ENCODE results near the gene LGALS9C.
"Not testable (repeated sequence)": the region's sequence is repeated elsewhere in the genome, so short reads cannot be mapped to it uniquely, and the experiment has no call there.

The LGALS9C gene

GRCh38 chr17:18476508-18477308 is at the start of gene LGALS9C:
Gene LGALS9C, plus strand, starts transcription at chr17:18476789. Its CDS starts 66 bp downstream, at chr17:18476855.
- DNase-seq (ENCODE audit: low read depth): not testable (repeated sequence)

- not testable (repeated sequence) for DNase-seq (ENCODE audit: low read depth)
These were observed 44.4 kb upstream of the LGALS9C start for GRCh38 chr17:18432206-18432605.

- DNase-seq (ENCODE audit: low read depth): not testable (repeated sequence)
These were observed 37.1 kb upstream of the LGALS9C start for GRCh38 chr17:18439465-18439870.

GRCh38 chr17:18442093-18442492 is 34.5 kb upstream of the LGALS9C start:
- not testable (repeated sequence) for DNase-seq (ENCODE audit: low read depth)

GRCh38 chr17:18442532-18442931 is 34.1 kb upstream of the LGALS9C start:
- DNase-seq (ENCODE audit: low read depth): not testable (repeated sequence)

- not testable (repeated sequence) for DNase-seq (ENCODE audit: low read depth)
These were observed 28.9 kb upstream of the LGALS9C start for GRCh38 chr17:18447476-18448205.

GRCh38 chr17:18448311-18448710 is 28.3 kb upstream of the LGALS9C start:
- not testable (repeated sequence) for DNase-seq (ENCODE audit: low read depth)

GRCh38 chr17:18449833-18450232 is 26.8 kb upstream of the LGALS9C start:
- DNase-seq (ENCODE audit: low read depth): not testable (repeated sequence)

- DNase-seq (ENCODE audit: low read depth): not testable (repeated sequence)
These were observed 25.6 kb upstream of the LGALS9C start for GRCh38 chr17:18450998-18451397.

GRCh38 chr17:18451969-18452368 is 24.6 kb upstream of the LGALS9C start:
- DNase-seq (ENCODE audit: low read depth): not testable (repeated sequence)

- DNase-seq (ENCODE audit: low read depth): not testable (repeated sequence)
These were observed 17.6 kb upstream of the LGALS9C start for GRCh38 chr17:18459035-18459434.

- DNase-seq (ENCODE audit: low read depth): not testable (repeated sequence)
These were observed 12.6 kb upstream of the LGALS9C start for GRCh38 chr17:18463831-18464502.

- not testable (repeated sequence) for DNase-seq (ENCODE audit: low read depth)
These were observed 10.2 kb upstream of the LGALS9C start for GRCh38 chr17:18466250-18466983.

GRCh38 chr17:18467001-18467400 is 9.6 kb upstream of the LGALS9C start:
- not testable (repeated sequence) for DNase-seq (ENCODE audit: low read depth)

- not testable (repeated sequence) for DNase-seq (ENCODE audit: low read depth)
These were observed 8.0 kb upstream of the LGALS9C start for GRCh38 chr17:18468472-18469171.

GRCh38 chr17:18469837-18470236 is 6.8 kb upstream of the LGALS9C start:
- DNase-seq (ENCODE audit: low read depth): not testable (repeated sequence)

GRCh38 chr17:18470345-18470930 is 6.2 kb upstream of the LGALS9C start:
- DNase-seq (ENCODE audit: low read depth): not testable (repeated sequence)

- DNase-seq (ENCODE audit: low read depth): not testable (repeated sequence)
These were observed 2.6 kb upstream of the LGALS9C start for GRCh38 chr17:18473967-18474366.

- DNase-seq (ENCODE audit: low read depth): not testable (repeated sequence)
These were observed 1.8 kb upstream of the LGALS9C start for GRCh38 chr17:18474754-18475153.

GRCh38 chr17:18477367-18477766 is 778 bp downstream of the LGALS9C start:
- not testable (repeated sequence) for DNase-seq (ENCODE audit: low read depth)

- not testable (repeated sequence) for DNase-seq (ENCODE audit: low read depth)
These were observed 1.8 kb downstream of the LGALS9C start for GRCh38 chr17:18478362-18478761.
